ENCODE measurements around the gene ZNF595.
"Not testable (repeated sequence)": the region's sequence is repeated elsewhere in the genome, so short reads cannot be mapped to it uniquely, and the experiment has no call there.

DNA sequence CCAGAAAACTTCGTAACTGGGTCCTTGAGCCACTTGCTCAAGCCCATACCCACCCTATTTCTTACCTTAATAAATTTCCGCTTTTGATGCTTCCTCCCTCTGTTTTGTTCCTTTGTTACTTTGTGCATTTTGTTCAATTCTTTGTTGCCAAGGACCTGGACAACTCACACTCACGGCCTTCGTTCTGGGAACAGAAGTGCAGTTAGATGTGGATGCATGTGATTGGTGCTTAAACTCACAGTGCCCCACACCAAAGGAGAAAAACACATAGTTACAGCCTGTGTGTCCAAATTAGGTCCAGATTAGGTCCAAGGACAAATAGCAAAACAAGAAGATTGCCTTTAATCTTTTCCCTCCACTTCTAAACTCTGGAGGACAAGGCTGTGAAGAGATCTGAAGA, 1.9 kb upstream of the ZNF595 start:
- not testable (repeated sequence) for TF ChIP-seq EZH2phosphoT487 (IDR thresholded peaks at IDR 0.05; ENCODE audit: insufficient read depth, low read depth); EZH2 (IDR thresholded peaks at IDR 0.05; ENCODE audit: insufficient read depth, poor library complexity, severe bottlenecking)
